Dedifferentiated amniotic fluid mesenchymal stem cell (primary cell): ENCODE measurements around the gene FGGY.

Experiments used
- DNase-seq: peaks from one replicate; pipeline ENCODE4 v3.0.0-alpha.2; 2016; ENCODE audit errors: extremely low spot score

The FGGY gene

DNA sequence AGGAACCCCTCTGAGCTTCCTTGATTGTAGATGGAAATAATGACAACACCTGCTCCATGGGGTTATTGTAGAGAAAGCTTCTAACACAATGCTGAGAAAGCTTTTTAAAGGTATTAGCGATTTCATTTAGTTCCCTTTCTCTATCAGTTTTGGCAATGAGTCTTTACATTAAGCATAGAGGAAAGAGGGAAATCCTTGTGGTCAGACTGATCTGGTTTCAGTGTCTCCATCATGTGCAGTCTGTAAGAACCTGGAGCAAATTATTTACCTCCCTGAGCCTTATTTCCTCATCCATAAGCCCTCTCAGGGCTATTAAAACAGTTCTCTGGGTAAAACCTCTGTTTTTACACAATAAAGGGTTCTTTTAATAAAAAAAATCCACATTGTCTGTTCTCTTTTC lies 87.5 kb downstream of the FGGY start:
- no peak for DNase-seq

DNA sequence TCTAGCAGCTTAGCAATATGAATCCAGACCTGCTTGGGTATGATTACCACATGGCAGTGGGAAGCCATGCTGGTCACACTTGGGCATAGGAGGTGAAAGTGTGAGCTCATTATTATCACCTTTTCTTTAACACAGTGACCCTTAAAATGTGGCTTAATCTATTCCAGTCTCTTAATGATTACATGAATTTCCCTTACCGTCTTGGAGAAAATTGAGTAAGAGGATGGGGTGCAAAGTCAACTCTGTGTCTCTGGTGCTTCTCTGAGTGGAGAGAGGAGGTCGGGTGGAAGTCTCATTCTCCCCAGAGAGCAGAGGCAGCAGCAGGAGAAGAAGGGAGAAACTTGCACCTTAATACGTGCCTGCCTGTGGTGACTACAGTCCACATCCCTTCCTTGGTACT lies 91.3 kb downstream of the FGGY start:
- DNase-seq: no peak

DNA sequence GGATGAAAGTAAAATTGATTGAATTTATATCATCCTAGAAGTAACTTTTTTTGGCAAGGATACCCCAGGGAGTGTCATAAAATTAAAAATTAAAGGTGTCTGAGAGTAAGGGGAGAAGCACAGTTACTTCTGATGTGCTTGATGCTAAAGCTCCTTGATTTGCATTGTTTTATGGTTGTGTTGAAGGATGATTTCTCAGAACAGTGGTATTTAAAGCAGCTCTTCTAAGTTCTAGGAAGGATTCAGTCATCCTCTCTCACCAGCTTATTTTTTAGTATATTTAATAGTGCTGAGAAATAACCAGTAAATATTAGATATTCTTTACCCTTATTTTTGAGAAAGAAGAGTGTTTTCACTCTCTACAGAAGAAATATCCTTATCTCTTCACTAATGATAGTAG lies 93.0 kb downstream of the FGGY start:
- no peak for DNase-seq

DNA sequence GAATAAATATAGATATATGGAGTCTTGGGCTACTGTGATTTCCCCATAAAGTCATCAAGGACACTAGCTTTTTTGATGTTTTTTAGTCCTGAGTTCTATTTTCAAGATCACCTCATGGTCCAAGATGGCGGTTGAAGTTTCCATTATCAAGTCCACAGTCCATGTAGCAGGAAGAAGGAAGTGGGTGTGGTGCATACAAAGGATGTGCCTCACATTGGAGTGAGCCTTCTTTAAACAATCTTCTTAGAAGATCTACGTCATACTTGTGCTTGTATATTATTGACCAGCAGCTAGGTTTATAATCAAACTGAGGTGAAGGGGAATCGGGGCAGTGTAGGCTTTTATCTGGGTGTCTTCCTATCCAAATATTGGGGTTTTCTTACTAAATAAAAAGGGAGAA lies 93.4 kb downstream of the FGGY start:
- no peak for DNase-seq

DNA sequence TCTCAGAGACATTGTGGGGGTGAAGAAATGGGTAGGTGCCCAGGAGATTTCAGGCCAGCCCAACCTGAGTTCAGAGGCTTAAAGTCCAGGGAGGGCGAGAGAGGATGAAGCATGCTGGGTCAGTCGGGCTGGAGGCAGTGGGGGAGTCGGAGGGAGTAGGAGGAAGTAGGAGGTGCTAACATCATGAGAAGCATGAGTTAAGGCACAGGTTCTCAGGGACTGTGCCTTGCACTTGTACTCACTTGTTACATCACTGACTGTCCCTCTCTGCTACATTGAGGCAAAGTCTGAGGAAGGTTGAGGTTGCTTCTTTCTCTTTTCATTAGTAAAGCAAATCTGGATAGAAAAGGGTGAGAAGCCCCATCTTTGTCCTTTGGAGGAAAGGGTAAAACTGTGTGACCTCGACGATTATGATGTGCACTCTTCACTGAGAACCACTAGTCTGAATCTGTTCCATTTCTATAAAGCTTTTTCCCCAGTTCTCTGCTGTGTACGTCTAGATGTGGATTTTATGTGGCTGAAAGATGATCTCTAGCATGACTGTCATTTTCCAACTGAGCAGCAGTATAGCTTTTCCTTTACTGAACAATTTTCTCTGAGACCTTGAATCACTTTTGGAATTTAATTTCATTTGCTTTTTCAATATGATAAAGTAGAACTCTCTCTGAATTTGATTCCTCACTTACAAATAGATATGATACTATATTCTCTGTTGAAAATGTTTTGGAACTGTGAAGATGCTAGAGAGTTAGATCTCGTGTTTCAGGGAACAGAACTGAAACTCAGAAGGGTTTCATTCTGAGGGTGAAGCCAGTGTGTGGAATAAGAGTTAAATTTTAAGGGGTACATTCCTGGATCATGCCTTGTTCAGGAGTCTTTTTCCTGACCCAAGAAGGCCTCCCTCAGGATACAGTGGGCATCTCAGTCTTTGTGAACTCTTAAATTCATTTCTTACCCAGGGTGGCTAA lies 94.6 kb downstream of the FGGY start:
- no peak for DNase-seq

DNA sequence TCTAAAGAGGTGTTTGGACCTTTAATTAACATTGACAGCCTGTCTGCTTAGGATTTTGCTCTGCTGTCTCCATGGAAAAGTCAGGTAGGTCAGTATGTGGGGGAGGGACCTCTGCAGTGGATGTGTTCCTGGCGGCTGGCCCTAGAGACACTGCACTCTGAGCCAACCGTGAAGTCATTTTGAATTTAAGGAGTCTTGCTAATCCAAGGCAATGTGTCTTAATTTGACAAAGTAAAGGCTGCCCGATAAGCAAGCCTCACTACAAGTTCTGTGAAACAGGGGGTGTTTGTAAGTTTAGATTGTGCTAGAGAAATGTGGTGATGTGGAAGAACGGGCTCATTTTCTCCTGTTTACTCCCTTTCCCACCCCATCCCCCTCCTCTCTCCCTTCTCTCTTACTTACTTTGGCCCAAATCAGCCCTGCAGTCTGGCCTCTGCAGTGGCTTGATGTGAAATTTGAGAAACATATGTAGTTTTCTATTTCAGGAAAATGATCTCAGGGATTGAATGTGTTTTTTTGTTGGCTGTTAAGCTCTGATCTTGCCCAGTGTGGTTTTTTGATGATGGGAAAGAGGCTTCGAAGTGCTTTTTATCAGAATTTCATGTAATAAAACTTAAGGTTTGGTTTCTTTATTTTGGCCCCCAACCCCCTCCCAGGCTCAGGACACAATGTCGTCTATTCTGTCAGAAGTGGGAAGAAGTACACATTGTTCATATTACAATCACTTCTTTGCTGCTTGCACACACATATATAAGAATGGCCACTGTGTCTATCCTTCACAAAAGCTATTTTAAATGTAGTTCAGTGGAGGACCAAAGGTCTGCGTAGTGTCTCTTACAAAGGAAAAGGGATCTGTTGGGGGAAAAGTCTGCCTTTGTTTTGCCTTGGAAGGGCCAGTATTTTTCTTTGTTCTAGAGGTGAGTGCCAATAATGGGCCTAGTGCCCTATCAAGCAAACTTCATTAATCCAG lies 96.6 kb downstream of the FGGY start:
- peak; percentile 93 for DNase-seq

- no peak for DNase-seq
Observed at GRCh38 chr1:59394706-59395425, 98.0 kb downstream of the FGGY start.

GRCh38 chr1:59396387-59396786 lies 99.5 kb downstream of the FGGY start:
- no peak for DNase-seq

DNA sequence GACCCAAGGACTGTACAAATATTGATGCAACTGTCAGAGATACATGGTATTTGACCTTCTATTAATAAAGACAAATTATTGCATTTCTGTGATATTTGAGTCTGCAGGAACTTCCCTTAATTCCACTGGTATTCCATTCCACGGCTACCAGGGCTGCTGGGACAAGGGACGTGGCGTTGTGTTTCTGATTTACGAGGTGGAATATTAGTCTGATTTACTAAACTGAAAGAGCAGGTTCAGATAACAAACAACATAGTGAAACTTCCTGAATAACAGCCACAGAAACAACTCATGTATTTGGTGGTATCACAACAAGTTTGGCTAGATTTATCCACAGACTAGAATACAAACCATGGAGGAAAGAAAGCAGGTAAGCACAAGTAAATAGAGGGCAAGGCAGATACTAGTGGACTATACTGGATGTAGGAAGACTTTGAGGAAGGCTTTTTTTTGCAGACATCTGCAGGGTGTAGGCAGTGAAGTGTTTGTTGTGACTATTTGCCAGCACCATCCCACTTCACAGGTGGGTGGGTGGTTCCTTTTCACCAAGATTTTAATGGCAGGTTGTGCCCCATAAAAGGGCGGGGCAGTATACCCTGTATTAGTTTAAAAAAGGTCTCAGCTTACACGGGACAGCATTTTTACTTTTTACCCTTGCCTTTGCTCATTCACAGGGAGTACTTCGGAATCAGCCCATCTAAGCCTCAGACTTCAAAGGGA lies 100.4 kb downstream of the FGGY start:
- no peak for DNase-seq

- DNase-seq: no peak
Observed at GRCh38 chr1:59399642-59400041, 102.7 kb downstream of the FGGY start.

- no peak for DNase-seq
Observed at GRCh38 chr1:59401581-59401980, 104.7 kb downstream of the FGGY start.

GRCh38 chr1:59404796-59405195 lies 107.9 kb downstream of the FGGY start:
- DNase-seq: no peak

- DNase-seq: no peak
Observed at GRCh38 chr1:59406437-59407164, 109.7 kb downstream of the FGGY start.

GRCh38 chr1:59408608-59409240 lies 111.8 kb downstream of the FGGY start:
- DNase-seq: no peak

DNA sequence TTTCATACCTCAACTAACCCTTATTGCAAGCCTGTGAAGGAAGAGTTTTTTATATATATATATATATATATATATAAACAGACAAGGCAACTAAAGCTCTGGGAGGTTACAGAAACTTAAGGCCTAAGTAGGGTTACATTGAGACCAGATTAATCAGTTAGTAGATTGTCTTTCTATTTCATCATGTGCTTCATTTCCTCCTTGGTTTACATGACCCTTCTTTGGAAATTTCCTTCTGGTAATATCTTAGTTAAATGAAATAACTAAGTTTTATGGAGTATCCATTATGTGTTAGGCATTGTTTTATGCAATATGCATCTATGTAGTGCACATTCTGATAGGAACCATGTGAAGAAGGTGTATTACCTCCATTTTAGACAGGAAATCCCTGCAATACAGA lies 112.7 kb downstream of the FGGY start:
- DNase-seq: no peak

GRCh38 chr1:59409986-59410385 lies 113.1 kb downstream of the FGGY start:
- no peak for DNase-seq

DNA sequence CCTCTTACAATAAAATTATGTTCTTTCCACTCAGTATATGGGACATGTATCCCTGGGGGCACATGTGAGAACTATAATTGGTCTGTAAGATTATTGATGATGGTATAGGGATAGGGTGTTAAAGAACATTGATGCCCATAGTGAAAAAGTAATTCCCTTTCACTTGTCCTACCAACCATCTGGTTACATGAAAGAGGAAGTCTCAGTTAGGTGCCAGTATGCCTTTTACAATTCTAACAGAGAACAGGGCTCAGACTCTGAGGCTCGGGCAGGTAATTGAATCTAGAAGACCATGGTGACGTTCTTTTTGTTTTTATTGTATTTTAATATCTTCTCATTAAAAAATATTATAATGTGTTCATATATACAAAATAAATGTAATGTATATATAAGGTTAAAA lies 113.6 kb downstream of the FGGY start:
- DNase-seq: no peak

GRCh38 chr1:59411147-59411546 lies 114.3 kb downstream of the FGGY start:
- DNase-seq: no peak

GRCh38 chr1:59412718-59413326 lies 115.9 kb downstream of the FGGY start:
- no peak for DNase-seq

DNA sequence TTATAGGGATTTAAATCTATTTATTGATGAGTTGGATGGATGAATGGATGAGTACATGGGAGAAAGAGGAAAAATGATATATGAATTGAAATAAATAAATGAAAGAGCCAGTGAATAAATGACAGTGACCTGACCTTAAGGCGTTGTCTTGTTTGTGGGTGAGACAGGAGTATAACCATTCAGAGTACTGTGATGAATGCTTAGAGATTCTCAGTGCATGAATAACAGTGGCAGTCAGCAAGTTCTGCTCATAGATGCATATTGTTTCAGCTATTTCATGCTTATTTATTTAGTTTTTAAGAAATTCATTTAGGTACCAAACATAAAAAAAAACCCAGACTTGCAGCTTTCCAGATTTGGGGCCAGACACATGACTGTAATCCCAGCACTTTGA lies 116.4 kb downstream of the FGGY start:
- DNase-seq: no peak
